Endometrial microvascular endothelial cells (primary cell): ENCODE results near the gene AS3MT. TPM values are rescaled to one million over a fixed set of nuclear protein-coding genes. Genes with fewer than 3 reads are reported as not detected.
"Not testable (repeated sequence)": the region's sequence is repeated elsewhere in the genome, so short reads cannot be mapped to it uniquely, and the experiment has no call there.

ENCODE experiments used
- in situ Hi-C: cut with HindIII; loops from 2 replicates; pipeline ENCODE4 v1.10.0; 2017; ENCODE audit warnings: low sequenced_read_pairs, low pct_unique_long_range_greater_than_20kb; ENCODE audit errors: inconsistent ontology term
- total RNA-seq: library from RNA; depleted of rRNA; stranded (reverse); fragments of >200 nt; gene quantifications from one replicate; pipeline ENCODE4 v1.2.3, GENCODE V29; 2015; ENCODE audit errors: inconsistent ontology term

Gene AS3MT
- total RNA-seq, 1 donor from 2014 or later: 0.65 TPM

DNA sequence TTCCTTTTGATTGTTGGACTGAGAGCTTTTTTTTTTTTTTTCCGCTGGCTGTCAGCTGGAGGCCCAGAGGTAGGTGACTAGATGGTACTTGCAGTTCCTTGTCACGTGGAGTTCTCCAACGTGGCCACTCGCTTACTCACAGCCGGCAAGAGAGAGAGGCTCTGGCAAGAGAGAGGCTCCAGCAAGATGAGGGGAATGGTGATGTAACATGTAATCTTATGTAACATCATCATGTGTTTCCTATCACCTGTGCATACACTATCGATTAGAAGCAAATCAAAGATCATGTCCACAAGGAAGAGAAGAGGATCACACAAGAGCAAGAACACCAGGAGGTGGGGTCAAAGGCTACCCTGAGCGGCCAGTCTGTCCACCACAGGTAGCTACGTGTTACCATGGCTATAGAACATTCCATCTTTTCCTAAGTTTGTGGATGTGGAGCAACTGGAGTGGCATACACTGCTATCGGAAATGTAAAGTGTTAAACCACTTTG is 19.2 kb upstream of the AS3MT start:
- in situ Hi-C loops: no loop called here

DNA sequence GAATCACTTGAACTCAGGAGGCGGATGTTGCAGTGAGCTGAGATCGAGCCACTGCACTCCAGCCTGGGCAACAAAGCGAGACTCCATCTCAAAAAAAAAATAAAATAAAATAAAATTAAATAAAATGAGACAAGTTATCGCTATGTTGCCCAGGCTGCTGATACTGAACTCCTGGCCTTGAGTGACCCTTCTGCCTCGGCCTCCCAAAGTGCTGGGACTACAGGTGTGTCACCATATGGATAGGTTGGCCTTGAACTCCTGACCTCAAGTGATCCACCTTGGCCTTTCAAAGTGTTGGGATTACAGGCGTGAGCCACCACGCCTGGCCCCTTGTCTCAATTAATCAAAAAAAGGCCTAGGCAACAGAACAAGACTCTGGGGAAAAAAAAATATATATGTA is 16.0 kb upstream of the AS3MT start:
- in situ Hi-C loops: not testable (repeated sequence)

DNA sequence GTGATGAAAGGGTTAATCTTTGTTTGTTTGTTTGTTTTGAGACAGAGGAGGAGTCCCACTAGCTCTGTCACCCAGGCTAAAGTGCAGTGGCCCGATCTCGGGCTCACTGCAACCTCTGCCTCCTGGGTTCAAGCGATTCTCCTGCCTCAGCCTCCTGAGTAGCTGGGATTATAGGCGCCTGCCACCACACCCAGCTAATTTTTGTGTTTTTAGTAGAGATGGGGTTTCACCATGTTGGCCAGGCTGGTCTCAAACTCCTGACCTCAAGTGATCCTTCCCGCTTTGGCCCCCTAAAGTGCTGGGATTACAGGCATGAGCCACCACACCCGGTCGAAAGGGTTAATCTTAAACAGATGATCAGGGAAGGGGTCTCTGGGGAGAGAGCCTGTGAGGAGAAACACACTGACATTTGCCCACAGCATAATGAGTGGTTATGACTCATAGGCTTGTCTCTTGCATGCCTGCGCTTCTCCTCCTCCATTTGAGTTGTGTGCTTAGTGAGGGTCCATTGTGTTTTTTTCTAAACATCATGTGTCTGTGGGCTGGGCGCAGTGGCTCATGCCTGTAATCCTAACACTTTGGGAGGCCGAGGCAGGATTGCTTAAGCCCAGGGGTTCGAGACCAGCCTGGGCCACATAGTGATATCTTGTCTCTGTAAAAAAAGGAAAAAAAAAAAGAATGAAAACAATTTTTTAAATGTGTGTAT is 13.4 kb upstream of the AS3MT start:
- in situ Hi-C loops: not testable (repeated sequence)

DNA sequence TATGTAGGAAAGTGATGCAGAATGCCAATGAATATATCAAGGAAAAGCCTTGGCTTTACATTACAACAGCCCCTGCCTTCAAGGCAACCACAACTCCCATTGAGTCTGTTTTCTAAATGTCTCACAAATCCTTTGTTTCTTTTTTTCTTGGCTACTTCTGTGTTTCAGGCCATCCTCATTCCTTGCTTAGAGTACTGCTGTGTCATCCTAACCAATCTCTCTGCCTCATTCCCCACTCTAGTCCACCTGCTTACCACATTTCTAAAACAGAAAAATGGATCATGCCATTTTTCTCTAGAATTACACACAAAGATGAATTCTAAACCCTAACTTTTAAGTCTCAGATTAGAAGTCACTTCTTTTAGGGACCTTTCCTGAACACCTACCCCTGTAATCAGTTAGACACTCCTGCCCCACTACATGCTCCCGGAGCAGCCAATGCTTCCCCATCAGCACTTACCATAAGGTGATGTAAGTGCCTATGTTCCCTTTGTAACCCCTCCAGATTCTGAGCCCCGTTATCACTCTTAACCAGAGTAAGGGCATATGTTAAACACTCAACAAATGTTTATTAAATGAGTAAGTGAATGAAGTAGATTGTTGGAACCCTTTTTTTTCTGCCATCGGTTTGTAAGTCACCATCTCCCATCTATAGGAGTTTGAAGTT is 12.4 kb upstream of the AS3MT start:
- in situ Hi-C loops: no loop called here

DNA sequence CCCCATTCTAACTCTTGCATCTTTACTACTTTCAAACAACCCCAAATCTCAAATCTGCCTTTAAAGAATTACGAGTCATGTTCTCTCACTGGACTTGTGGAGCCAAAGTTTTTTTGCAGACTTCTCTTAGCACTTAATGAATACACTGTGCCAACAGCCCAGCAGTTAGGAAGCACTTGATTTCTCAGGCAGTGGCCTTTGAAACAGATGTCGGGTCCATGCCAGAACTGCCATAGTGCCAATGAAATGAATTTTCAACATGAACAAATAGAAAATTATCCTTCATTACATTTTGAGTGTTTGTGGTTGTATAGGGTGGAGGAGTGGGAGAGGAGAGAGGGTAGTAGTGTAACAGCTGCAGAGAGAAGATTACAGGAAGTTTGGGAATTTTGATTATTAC is 9.4 kb upstream of the AS3MT start:
- in situ Hi-C loops: no loop called here

DNA sequence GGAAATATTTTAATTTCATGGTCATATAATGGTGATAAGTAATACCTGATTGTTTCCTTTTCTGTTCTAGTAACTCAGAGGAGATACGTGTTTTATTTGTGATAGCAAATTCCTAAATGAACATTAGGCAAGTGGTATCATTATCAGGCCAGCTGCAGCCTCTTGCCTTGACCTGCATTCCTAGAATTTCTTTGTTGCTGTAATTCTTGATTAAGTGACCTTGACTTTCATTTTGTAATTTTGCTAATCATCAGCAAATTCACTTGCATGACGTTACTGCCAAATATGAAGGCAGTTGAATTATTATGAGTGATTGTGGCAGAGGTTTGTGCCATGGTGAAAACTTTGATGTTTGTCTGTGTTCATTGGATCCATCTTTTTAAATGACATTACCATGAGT is 5.6 kb upstream of the AS3MT start:
- in situ Hi-C loops: no loop called here

DNA sequence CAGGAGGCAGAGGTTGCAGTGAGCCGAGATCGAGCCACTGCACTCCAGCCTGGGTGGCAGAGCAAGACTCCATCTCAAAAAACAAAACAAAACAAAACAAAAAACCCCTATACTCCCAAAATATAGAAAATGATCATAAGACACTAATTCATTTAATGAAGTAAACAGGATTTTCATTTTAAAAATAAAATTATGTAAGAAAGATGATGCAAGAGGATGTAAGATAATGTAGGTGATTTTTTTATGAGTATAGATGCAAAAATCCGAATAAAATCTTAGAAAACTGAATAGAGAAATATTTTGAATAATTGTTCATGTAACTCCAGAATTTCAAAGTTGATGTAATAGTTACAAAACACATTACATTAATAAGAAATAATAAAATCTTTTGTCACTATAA is 3.6 kb upstream of the AS3MT start:
- in situ Hi-C loops: no loop called here

DNA sequence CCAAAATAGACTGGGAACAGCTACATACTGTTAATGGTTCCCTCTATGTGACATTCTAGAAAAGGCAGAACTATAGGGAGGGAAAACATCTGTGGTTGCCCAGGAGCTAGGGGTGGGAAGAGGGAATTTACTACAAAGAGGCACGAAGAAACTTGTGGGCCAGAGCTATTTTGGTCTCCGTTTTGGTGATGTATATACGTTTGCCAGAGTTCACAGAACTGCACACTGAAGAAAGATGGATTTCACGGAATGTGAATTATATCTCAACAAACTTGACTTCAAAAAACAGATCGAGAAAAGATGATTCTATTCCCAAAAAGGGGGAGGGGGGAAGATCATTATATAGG is 386 bp upstream of the AS3MT start:
- in situ Hi-C loops: no loop called here

DNA sequence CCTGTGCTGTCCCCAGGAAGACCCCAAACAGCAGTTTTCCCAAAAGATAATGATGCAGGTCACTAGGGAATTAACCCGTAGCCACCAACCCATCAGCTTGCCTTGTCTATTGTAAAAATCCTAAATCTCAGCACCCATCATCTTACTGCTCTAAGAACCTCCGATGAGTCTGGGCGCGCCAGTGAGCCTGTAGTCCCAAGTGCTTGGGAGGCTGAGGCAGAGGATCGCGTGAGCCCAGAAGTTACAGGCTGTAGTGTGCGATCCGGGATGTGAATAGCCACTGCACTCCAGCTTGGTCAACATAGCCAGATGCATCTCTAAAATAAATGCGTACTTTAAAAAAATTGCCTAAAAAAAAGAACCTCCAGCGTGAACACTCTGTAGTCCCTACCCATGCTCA is 951 bp downstream of the AS3MT start:
- in situ Hi-C loops: no loop called here

DNA sequence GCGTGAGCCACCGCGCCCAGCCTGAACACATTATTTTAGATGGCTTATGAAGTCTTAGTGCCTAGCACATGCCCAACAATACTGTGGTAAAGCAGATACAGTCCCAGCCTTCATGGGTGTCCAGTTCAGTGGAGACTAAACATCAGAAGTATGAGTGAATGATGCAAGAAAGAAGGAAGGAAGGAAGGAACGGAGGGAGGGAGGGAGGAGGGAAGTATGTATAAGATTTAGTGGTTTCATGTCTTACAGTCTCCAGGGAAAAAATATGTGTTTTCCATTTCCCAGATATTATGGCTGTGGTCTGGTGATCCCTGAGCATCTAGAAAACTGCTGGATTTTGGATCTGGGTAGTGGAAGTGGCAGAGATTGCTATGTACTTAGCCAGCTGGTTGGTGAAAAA is 2.9 kb downstream of the AS3MT start:
- in situ Hi-C loops: no loop called here

DNA sequence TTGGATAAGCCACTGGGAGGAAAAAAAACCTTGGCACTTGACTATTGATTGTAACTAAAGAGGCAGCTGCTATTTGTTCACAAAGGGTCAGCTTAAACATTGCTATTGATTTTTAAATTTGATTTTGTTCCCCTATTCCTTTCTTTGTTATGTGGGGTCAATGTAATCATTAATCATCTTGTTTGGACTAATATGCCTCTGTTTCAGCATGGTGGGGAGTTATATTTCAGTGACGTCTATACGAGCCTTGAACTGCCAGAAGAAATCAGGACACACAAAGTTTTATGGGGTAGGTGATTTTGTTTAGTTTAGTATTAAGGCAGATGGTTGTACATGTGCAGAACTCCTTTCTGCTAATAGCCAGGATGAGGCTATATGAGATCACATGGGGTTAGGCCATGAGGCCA is 7.5 kb downstream of the AS3MT start:
- in situ Hi-C loops: no loop called here

DNA sequence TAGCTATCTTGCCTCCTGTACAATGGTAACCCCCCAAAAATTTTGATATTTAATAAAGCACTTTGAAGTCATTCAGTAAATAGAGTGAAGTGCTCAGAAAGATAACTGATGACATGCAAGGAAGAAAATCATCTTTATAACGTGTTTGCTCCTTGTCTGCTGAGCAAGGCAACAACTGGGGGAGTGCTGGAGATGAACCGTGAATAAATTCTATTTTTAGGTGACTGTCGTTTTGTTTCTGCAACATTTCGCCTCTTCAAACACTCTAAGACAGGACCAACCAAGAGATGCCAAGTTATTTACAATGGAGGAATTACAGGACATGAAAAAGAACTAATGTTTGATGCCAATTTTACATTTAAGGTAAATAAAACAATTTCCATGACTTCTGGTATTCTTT is 9.4 kb downstream of the AS3MT start:
- in situ Hi-C loops: no loop called here

DNA sequence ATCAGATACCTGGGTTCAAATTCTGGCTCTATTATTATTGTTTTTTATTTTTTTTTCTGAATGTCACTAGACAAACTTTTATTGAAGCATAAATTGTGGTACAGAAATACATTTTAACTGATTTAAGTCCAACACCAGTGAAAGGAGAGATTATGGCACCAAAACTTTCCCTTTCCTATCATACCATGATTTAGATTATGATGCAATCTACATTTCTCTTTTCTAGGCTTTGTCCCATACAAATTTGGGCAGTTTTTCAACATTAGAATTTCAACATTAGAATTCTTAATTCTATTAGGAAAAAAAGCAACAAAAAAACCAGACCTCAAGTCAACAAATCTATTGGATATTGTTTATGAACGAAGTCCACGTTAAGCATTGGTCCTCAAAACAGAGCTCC is 11.0 kb downstream of the AS3MT start:
- in situ Hi-C loops: no loop called here

DNA sequence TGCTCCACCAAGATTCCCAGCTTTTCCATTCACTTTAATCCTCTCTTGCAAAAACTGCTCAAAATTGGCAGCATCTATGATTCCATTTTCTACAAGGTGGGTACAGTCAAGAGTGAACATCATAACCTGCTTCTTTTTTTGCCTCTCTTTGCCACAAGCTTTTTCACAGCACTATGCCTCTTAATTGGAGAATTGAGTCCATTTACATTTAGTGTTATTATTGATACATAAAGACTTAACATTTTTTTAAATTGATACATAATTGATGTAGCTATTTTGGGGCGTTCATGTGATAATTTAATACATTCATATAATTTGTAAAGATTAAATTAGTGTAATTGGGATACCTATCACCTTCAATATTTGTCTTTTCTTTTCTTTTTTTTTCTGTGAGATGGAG is 18.8 kb downstream of the AS3MT start:
- in situ Hi-C loops: no loop called here

DNA sequence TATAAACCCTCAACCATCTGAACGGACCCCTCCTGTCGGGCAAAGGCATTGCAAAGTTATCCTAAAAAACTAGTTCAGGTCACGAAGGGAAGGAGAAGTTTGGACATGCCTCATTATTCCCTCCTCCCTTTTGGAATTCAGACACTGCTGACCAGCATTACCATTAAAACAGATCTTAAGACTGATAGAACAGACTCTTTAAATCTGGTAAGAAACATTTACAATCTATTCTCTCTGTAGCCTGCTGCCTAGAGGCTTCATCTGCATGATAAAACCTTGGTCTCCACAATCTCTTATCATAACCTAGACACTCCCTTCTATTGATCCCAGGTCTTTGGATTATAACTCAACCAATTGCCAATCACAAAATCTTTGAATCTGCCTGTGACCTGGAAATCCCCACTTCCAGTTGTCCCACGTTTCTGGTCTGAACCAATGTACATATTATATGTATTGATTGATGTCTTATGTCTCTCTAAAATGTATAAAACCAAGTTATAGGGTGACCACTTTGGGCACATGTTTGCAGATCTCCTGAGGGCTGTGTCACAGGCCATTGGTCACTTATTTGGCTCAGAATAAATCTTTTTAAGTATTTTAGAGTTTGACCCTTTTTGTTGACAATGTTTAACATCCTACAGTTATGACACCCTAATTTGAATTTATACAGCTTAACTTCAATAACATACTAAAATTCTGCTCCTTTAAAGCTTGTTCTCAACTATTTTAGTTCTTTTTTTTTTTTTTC is 25.4 kb downstream of the AS3MT start:
- in situ Hi-C loops: no loop called here

DNA sequence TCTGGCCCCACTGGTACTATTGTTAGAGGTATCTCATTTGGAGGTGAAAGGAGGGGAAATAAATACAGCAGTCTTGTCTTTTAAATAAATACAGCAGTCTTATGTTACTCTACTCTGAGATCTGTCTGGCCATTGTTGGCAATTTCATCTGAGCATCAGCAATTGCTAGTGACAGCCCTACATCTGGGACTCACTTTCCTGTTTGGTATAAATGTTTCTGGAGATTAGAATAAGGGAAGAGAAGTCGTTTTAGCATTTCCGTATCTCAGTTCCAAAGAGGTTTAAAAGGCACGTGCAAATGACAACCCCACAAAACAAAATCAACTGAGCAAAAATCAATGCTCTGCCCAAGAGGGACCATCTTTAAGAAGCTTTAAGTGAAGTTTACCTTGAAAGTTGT is 30.7 kb downstream of the AS3MT start:
- in situ Hi-C loops: no loop called here

DNA sequence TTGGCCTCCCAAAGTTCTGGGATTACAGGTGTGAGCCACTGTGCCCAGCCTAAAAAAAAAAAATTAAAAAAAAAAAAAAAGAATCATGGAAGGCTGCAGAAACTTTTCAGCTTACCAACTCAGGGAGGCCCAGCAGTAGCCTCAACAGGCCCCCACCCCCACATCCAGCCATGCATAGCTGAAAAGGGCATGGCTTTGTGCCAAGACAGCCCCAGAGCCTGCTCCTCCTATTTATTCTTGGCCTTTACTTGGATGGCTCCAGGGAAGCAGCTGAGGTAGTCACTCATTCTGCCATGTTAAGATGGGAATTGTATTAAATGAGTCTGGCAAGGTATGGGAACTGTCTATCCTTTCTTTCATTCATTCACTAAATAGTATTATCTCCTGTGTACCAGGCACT is 35.1 kb downstream of the AS3MT start:
- in situ Hi-C loops: no loop called here

DNA sequence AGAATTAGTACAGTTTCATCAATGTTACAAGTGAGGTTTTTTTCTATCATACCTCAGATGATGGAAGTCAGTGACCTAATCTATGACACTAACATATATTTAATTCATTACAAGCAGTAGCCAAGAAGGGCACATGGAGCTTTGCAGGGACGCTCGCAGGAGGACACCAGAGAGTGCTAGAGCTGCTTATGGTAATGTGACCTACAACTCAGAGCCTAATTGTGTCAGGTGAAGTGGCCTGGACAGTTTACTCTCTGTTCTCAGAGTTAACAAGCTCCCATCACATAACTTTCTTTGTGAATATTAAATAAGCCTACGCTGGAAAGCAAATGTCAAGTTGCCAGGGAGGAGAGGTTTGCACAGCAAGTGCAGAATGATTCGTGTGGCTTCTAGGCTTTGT is 37.2 kb downstream of the AS3MT start:
- in situ Hi-C loops: no loop called here

DNA sequence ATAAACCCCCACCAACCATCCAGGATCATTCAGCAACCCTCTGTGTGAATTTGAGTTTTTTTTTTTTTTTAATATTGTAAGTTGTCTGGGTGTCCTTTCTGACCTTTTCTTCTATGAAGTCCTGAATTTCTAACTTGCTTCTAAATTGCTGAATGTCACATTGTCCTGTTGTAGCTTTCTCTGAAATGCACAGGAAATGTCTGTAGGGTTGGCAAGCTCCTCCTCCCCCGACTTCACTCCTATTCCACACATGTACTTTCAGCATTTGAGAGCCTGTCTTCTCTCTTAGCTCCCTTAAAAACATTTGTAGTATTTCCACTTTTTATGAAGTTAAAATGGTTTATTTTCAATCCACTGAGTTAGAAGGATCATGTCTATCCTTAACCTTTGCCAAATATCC is 45.5 kb downstream of the AS3MT start:
- in situ Hi-C loops: no loop called here

DNA sequence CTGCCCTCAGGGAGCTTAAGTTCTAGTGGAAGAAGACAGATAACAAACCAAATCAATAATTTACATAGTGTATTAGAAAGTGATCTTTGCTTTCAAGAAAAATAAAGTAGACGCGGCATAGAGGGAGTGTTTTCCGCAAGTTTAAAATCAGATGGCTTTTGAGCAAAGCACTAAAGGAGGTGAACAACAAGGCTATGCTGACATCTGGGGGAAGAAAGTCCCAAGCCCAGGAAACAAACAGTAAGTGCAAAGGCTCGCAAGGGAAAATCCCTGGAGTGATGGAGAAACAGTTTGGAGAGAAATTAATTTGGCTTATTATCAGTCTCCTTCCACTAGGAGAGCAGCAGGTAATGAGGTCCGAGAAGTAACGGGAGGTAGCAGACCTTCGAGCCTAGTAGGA is 46.9 kb downstream of the AS3MT start:
- in situ Hi-C loops: no loop called here
